IPS-18c (cell line): ENCODE measurements around the gene MAP3K9.
"Not testable (repeated sequence)": the region's sequence is repeated elsewhere in the genome, so short reads cannot be mapped to it uniquely, and the experiment has no call there.

Experiments used
- H3K4me3 ChIP-seq: 2 replicates; pipeline ENCODE4 v1.7.0; 2013; ENCODE audit warnings: low read depth, mild to moderate bottlenecking, low read length, moderate library complexity; ENCODE audit not compliant: insufficient read depth
- H3K9me3 ChIP-seq: one replicate; pipeline ENCODE4 v1.6.1; 2013; ENCODE audit warnings: mild to moderate bottlenecking, low read length, moderate library complexity; ENCODE audit not compliant: control insufficient read depth, insufficient read depth

MAP3K9 gene

DNA sequence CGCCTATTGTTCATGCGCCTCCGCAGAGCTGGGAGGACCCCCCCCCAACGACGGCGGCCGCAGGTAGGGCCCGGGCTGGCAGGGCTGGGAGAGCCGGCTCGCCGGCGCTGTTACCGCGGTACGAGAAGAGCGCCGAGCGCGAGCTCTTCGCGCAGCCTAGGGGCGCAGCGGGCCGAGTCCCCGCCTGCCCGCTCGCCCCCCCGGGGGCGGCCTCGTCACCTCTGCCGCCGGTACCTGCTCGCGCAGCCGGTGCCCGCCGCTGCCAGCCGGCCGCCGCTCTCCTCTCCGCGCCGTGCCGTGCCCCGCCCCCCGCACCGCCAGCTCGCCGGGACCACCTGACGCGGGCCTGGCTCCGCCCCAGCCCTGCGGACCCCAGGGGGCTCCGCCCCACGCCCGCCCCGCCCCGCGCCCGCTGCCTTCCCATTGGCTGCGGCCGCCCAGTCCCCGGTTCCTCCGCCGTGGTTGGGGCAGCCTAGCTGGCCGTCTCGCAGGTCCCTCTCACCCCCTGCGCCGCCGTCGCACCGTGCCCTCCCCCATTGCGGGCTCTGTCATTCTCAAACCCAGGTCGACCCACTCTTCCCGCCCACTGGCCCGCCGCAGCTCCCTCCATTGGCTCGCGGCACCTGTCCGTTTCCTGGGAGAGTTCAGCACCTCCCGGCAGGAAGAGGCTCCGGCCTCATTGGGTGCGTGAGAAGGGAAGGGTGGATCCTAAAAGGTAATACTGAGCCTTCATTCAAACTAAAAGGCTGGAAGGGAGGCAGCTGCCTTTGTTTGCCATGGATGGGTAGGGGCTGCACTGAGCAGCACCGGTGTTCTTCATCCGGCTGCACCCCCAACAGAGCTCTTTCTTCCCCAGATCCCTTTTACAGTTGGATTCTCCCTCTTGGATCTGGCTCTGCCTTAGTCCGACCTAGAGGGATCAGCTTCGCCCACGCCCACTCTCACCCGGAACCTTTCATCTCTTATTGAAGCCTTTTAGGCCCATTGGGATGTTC is at the start of gene MAP3K9:
Gene MAP3K9, minus strand, starts transcription at position 289 of the 995 bp plus-strand sequence. CDS start 342 bp downstream, outside the sequence.
- Histone ChIP-seq H3K9me3 (peaks cover 2% of the 10 kb centered on the region), H3K4me3 (peak within 1 kb of the TSS; percentile 85)

GRCh38 chr14:70858641-70859040 is 49.3 kb upstream of the MAP3K9 start:
- no peak overlapping the region for H3K4me3 ChIP-seq
- no peaks in the 10 kb centered on the region for H3K9me3 ChIP-seq

DNA sequence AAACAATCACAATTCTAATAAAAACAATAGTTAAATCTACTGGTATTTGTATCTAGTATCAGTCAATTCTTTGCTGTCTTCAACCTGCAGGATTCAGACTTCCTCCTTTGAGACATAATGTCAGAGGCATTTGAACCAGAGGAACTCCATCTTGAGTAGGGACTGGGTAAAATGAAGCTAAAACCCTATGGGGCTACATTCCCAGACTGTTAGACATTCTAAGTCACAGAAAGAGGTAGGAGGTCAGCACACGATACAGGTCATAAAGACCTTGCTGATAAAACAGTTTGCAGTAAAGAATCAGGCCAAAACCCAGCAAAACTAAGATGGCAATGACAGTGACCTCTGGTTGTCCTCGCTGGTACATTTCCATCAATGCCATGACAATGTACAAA is 48.2 kb upstream of the MAP3K9 start:
- H3K4me3 ChIP-seq = no peak overlapping the region
- H3K9me3 ChIP-seq = no peaks in the 10 kb centered on the region

DNA sequence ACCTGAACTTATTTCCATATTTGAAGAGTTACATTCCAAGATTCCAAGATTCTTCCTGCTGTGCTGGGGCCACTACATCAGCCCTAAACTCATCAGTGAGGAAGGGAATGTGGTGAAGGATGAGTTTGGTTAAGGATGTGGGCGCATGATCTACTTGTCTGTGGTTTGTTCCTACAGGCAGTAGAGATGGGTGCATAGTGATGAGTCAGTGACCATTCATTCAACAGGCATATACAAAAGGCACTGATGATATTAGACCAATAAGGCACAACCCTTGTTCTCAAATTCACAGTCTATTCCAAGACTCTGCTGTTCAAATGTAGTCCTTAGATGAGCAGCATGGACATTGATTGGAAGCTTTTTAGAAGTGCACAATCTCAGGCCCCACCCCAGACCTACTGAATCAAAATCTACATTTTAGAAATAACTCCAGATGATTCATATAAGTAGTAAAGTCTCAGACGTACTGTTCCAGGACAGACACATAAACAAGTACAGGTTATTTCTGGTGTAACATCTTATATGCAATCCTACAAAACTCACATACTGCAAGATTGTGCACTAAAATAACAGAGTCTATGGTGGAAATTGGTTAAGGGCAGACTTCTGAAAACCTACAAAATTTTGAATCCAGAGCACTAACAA is 47.7 kb upstream of the MAP3K9 start:
- Histone ChIP-seq H3K4me3 (no peak overlapping the region), H3K9me3 (no peaks in the 10 kb centered on the region)

- Histone ChIP-seq H3K4me3 (no peak overlapping the region), H3K9me3 (no peaks in the 10 kb centered on the region)
Measured at GRCh38 chr14:70855486-70855885, 46.2 kb upstream of the MAP3K9 start.

GRCh38 chr14:70853658-70854057 is 44.3 kb upstream of the MAP3K9 start:
- H3K9me3 ChIP-seq, H3K4me3 ChIP-seq: not testable (repeated sequence)

- Histone ChIP-seq H3K4me3 (no peak overlapping the region), H3K9me3 (no peaks in the 10 kb centered on the region)
Measured at GRCh38 chr14:70847406-70848090, 38.2 kb upstream of the MAP3K9 start.

DNA sequence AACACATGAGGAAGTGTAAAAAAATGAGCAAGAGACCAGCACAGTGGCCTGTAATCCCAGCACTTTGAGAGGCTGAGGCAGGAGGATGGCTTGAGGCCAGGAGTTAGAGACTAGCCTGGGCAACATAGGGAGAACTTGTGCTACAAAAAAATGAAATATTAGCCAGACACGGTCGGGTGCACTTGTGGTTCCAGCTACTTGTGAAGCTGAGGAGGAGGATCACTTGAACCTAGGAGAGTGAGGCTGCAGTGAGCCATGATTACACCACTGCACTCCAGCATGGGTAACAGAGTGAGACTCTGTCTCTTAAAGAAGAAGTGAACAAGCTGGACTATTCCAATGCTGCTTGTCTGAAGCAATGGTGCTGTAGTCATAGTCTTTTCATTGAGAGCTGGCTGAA is 36.3 kb upstream of the MAP3K9 start:
- H3K4me3 ChIP-seq = no peak overlapping the region
- H3K9me3 ChIP-seq = no peaks in the 10 kb centered on the region

DNA sequence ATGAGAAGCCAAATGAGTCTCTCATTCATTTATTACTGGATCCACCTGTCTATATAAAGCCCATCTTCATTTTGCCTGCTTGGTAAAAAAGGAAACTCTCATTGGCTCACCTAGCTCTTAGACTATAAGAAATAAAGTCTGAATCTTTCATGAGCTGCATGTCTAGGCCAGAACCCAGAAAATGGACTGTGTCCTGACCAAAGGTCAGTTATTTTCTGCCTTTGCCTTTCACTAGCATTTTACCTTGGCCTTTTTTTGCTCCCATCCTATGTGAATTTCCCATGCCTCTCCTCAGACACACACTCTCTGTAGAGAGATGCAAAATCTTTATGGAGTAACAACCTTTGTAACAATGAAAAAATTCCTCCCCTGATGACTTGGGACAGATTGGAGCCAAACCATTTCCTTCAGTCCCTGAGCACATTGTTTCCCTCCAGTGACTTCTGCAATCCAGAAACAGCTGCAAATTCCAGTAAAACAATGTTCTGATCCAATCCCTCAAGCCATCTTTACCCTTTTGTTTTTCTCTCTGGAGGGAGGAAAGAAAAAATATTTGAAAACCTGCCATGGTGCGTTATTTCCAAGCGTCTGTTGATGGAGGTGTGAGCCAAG is 33.6 kb upstream of the MAP3K9 start:
- Histone ChIP-seq H3K4me3 (no peak overlapping the region), H3K9me3 (no peaks in the 10 kb centered on the region)

GRCh38 chr14:70838076-70838475 is 28.8 kb upstream of the MAP3K9 start:
- Histone ChIP-seq H3K4me3 (no peak overlapping the region), H3K9me3 (no peaks in the 10 kb centered on the region)

DNA sequence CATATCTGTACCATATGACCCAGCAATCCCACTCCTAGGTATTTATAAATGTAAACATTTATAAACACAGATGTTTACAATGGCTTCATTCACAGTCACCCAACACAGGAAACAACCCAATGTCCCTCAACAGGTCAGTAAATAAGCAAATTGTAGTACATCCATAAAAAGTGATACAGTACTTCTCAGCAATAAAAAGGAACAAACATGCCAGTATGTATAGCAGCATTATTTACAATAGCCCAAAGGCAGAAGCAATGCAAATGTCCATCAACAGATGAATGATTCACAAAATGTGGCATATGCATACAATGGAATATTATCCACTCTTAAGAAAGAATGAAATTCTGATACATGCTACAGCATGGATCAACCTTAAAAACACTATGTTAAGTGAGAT is 27.6 kb upstream of the MAP3K9 start:
- no peaks in the 10 kb centered on the region for H3K9me3 ChIP-seq
- no peak overlapping the region for H3K4me3 ChIP-seq

DNA sequence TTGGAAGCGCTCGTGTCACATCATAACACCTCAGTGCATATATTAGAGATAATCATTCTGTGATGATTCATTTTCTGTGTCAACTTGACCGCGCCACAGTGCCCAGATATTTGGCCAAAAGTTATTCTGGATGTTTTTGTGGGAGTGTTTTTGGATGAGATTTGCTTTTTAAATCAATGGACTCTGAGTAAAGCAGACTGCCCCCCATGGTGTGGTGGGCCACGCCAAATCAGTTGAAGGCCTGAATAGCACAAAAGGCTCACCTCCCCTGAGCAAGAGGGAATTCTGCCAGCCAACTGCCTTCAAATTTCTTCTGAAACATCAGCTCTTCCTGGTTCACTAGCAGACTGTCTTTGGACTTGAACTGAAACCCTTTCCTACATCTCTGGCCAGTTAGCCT is 24.6 kb upstream of the MAP3K9 start:
- Histone ChIP-seq H3K4me3 (no peak overlapping the region), H3K9me3 (no peaks in the 10 kb centered on the region)

GRCh38 chr14:70832561-70833305 is 23.4 kb upstream of the MAP3K9 start:
- H3K4me3 ChIP-seq = no peak overlapping the region
- no peaks in the 10 kb centered on the region for H3K9me3 ChIP-seq

DNA sequence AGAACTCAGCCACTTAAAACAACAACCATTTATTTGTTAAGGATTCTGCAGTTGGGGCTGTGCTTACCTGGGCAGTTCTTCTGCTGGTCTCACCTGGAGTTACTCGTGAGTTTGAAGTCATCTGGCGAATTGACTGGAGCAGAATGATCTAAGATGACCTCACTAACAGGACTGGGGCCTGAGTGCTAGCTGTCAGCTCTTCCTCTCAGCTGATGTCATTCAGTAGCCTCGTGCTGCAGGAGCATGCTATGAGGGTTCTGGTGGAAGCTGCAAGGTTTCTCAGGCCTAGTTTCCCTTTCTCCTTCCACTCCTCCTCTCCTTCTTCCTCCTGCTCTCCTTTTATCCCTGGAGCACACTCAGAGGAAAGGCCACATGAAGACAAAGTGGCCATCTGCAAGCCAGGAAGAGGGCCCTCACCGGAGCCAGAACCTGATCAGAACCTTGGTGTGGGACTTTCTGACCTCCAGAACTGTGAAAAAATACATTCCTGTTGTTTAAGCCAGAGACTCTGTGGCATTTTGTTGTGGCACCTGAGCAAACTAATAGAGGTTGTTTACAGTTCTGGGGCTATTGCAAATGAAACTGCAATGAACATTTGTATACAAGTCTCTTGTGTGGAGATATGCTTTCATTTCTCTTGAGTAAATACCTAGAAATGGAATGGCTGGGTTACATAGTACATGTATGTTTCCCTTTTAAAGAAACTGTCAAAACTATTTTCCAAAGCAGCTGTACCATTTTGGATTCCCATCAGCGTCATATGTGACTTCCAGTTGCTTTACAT is 21.9 kb upstream of the MAP3K9 start:
- H3K4me3 ChIP-seq = no peak overlapping the region
- H3K9me3 ChIP-seq = no peaks in the 10 kb centered on the region

- Histone ChIP-seq H3K9me3 (no peaks in the 10 kb centered on the region), H3K4me3 (no peak overlapping the region)
Measured at GRCh38 chr14:70828188-70828587, 18.9 kb upstream of the MAP3K9 start.

- no peak overlapping the region for H3K4me3 ChIP-seq
- no peaks in the 10 kb centered on the region for H3K9me3 ChIP-seq
Measured at GRCh38 chr14:70827752-70828151, 18.4 kb upstream of the MAP3K9 start.
